RWPE1 (cell line): ENCODE results near the gene TRPV4.
"Not testable (repeated sequence)": the region's sequence is repeated elsewhere in the genome, so short reads cannot be mapped to it uniquely, and the experiment has no call there.

Source experiments
- CTCF ChIA-PET: fragments of 350-600 bp; sonication (Branson Sonifier 250); formaldehyde crosslinking; extraction: SDS; loops from one replicate; lab custom pipeline; 2021; lab: Yijun Ruan, JAX
- POLR2A ChIA-PET: fragments of 400-600 bp; formaldehyde crosslinking; extraction: SDS; loops from one replicate; lab custom pipeline; 2020; ENCODE audit warnings: antibody characterized with exemption; ENCODE audit not compliant: low non-redundant PET; lab: Yijun Ruan, JAX
- DNase-seq: peaks from one replicate; pipeline ENCODE4 v3.0.0; 2012; ENCODE audit warnings: low spot score
- H3K27ac ChIP-seq: fragments of 450-650 bp; 2 replicates; pipeline ENCODE4 v1.5.1; 2017
- TF ChIP-seq, protein P1 (sequence below): fragments of 450-650 bp; conservative IDR thresholded peaks from 2 replicates; pipeline ENCODE4 v1.5.1; 2017; ENCODE audit warnings: low read depth, mild to moderate bottlenecking

The TRPV4 gene

DNA sequence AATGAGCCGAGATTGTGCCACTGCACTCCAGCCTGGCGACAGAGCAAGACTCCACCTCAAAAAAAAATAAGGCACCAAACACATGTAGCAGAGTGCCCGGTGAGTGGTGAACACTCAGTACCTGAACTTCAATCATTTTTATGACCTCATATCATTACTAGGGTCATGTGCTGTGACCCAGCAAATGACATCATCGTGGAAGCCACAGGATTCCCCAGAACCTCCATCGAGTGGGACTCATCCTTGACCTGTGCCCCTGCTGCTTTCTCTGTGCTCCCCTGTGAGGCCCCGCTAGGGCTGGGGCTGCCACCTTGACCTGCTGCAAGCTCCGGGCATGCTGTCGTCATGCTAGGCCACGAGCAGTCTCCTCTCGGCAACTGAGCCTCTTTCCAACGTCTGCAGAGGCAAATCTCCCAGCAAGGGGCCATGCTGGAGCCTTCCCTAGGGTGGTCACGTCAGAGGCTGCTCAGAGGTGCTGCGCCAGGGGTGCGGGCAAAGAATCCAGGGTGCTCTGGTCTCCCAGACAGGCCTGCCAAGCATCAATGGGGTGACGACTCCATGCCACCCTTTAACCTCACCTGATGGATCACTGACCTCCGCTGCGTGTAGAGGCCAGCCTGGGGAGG is 28.6 kb upstream of the TRPV4 start:
- ChIA-PET CTCF (no interaction called here), POLR2A (no interaction called here)
- H3K27ac ChIP-seq: peak overlapping the region; percentile 12; the same call in 1 of the 2 replicates
- TF ChIP-seq, protein P1, sequence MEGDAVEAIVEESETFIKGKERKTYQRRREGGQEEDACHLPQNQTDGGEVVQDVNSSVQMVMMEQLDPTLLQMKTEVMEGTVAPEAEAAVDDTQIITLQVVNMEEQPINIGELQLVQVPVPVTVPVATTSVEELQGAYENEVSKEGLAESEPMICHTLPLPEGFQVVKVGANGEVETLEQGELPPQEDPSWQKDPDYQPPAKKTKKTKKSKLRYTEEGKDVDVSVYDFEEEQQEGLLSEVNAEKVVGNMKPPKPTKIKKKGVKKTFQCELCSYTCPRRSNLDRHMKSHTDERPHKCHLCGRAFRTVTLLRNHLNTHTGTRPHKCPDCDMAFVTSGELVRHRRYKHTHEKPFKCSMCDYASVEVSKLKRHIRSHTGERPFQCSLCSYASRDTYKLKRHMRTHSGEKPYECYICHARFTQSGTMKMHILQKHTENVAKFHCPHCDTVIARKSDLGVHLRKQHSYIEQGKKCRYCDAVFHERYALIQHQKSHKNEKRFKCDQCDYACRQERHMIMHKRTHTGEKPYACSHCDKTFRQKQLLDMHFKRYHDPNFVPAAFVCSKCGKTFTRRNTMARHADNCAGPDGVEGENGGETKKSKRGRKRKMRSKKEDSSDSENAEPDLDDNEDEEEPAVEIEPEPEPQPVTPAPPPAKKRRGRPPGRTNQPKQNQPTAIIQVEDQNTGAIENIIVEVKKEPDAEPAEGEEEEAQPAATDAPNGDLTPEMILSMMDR: no peak
- DNase-seq: no peak

DNA sequence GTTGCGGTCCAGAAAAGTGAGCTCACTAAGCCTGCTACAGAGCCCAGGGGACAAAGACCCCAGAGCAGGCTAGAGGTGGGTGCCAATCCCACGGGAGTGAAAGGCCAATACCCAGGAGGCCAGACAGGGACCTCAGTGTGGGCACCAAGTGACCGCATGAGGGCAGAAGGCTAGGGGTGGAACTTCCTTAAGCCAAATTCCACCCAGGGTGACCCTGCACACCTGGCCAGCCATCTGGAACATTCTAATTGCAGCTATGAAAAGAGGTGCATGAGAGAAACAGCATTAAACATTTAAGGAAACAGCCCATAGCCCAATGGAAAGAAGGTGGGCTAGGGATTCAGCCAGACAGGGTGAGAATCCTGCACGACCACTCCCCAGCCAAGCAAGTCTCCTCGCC is 27.8 kb upstream of the TRPV4 start:
- no peak for DNase-seq
- CTCF ChIA-PET: no interaction called here
- TF ChIP-seq, protein P1: no peak
- H3K27ac ChIP-seq: no peak overlapping the region
- POLR2A ChIA-PET: no interaction called here

DNA sequence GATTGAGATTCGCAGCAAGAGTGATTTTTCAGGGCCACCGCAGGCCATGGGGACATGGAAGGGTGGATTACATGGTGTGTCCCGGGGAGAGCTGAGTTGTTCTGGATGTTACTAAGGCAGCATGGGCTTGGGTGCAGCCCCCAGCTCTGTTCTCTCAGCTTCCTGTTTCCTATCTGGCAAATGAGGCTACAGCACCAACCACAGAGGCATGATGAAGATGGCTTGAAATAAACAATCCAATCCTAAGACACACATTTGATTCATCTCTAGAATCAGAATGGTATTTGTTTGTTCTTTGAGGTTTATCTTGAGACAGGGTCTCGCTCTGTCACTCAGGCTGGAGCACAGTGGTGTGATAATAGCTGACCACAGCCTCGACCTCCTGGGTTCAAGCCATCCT is 25.6 kb upstream of the TRPV4 start:
- ChIA-PET CTCF (interaction anchor here (0.6 to 2.5 kb wide), 2 partner anchors 13 to 53 kb away, joined by 3 to 11 read pairs; no protein-coding TSS in a partner anchor), POLR2A (no interaction called here)
- TF ChIP-seq, protein P1: no peak
- H3K27ac ChIP-seq: peak overlapping the region; percentile 28
- no peak for DNase-seq

DNA sequence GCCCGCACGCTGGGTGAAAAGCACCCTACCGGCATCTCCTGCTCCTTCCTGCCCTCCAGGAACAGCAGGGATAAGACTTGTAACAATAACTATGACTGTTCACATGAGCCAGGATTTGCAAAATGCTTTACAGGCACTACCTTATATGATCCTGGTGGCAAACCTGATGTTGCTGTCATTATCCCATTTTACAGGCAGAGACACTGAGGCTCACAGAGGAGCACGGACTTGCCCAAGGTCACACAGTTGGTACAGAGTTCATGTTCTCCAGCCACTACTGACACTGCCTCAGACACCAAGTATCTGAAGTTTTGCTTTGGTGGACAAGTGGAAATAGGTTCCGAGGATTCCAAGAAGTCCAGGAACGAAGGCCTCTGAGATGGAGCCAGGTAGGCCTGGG is 24.5 kb upstream of the TRPV4 start:
- TF ChIP-seq, protein P1: no peak
- DNase-seq: no peak
- POLR2A ChIA-PET: no interaction called here
- H3K27ac ChIP-seq: peak overlapping the region; percentile 12; the same call in 1 of the 2 replicates
- CTCF ChIA-PET: interaction anchor here (1.4 kb wide), 1 partner anchor 23 kb away, joined by 4 read pairs; no protein-coding TSS in a partner anchor

DNA sequence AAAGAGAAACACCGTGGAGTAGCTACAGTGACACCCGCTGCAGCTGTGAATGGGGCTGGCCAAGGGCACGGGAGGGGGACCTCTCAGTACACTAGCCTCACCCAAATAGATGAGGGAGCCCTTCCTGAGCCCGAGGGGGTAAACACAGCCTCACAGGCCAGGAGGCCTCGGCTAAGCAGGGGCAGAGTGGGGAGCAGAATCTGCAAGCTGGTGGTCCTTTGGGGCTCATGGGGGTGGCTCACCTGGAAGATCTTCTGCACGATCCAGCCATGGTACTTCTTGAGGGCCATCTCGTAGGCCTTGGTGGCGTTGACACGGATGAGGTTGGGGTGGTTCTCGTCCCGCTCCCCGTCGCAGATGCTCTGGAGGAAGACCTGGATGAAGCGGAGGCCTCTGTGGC is 22.2 kb upstream of the TRPV4 start:
- no peak for DNase-seq
- TF ChIP-seq, protein P1: no peak
- POLR2A ChIA-PET: interaction anchor here (1.0 kb wide), 1 partner anchor 24 kb away, joined by 3 read pairs; no protein-coding TSS in a partner anchor
- CTCF ChIA-PET: interaction anchor here (0.8 to 2.6 kb wide), 2 partner anchors 9 to 10 kb away, joined by 3 to 13 read pairs; no protein-coding TSS in a partner anchor
- H3K27ac ChIP-seq: no peak overlapping the region

DNA sequence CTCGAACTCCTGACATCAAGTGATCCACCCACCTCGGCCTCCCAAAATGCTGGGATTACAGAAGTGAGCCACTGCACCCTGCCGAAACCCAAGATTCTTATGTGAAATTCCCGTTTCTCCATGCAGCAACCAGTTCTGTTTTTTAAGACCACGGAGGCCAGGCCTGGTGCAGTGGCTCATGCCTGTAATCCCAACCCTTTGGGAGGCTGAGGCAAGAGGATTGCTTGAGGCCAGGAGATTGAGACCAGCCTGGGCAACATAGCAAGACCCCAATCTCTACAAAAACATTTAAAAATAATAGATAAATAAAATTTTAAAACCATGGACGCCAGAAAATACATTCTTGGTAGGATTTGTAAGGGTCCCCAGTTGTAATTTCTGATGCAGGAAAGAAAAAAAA is 17.3 kb upstream of the TRPV4 start:
- CTCF ChIA-PET: interaction anchor here (0.7 kb wide), 1 partner anchor 117 kb away, joined by 3 read pairs; no protein-coding TSS in a partner anchor
- DNase-seq, H3K27ac ChIP-seq, POLR2A ChIA-PET: not testable (repeated sequence)

DNA sequence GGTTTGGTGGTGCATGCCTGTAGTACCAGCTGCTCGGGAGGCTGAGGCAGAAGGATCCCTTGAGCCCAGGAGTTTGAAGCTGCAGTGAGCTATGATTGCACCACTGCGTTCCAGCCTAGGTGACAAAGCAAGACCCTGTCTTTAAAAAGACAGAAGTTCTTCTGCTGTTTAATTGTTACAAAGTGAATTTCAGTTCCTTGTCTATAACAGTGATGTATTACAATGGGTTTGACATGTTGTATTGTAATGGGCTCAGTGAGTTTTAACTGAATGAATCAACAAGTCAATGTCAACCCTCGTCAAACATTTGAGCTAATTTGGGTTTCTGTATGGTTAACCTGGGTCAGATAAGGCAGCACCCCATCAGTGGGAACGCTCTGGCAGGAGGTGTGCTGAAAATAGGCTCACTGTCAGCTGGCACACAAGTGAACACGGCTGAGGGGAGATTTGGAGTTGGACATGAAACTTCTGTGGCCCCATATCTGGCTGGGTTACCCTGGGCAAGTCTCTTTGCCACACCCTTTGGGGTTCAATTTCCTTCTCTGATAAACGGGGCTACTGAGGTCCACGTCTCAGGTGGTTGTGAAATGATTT is 14.0 kb upstream of the TRPV4 start:
- CTCF ChIA-PET: interaction anchor here (0.6 kb wide), 3 partner anchors 10 to 249 kb away, joined by 3 to 7 read pairs (median 4); no protein-coding TSS in a partner anchor
- H3K27ac ChIP-seq: no peak overlapping the region
- POLR2A ChIA-PET: no interaction called here
- no peak for DNase-seq
- TF ChIP-seq, protein P1: no peak
